ENCODE results near the gene TTC28.
"Not testable (repeated sequence)": the region's sequence is repeated elsewhere in the genome, so short reads cannot be mapped to it uniquely, and the experiment has no call there.

Gene TTC28

GRCh38 chr22:28123989-28124766 lies 555.5 kb downstream of the TTC28 start:
- no peak for DNase-seq

GRCh38 chr22:28120691-28121592 lies 558.7 kb downstream of the TTC28 start:
- no peak for DNase-seq

- DNase-seq = no peak
Observed at GRCh38 chr22:28118957-28119631, 560.5 kb downstream of the TTC28 start.

- peak; percentile 96 for DNase-seq
Observed at GRCh38 chr22:28116219-28116673, 563.4 kb downstream of the TTC28 start.

- DNase-seq = no peak
Observed at GRCh38 chr22:28115426-28115825, 564.2 kb downstream of the TTC28 start.

GRCh38 chr22:28112548-28113043 lies 567.0 kb downstream of the TTC28 start:
- DNase-seq = peak; percentile 61

- DNase-seq = no peak
Observed at GRCh38 chr22:28112190-28112544, 567.5 kb downstream of the TTC28 start.

- DNase-seq = no peak
Observed at GRCh38 chr22:28111501-28112189, 568.0 kb downstream of the TTC28 start.

- DNase-seq = no peak
Observed at GRCh38 chr22:28108851-28109250, 570.8 kb downstream of the TTC28 start.

GRCh38 chr22:28106617-28107016 lies 573.0 kb downstream of the TTC28 start:
- DNase-seq = no peak

GRCh38 chr22:28105988-28106387 lies 573.7 kb downstream of the TTC28 start:
- DNase-seq = no peak

- DNase-seq = peak; percentile 32
Observed at GRCh38 chr22:28105413-28105812, 574.2 kb downstream of the TTC28 start.

GRCh38 chr22:28103596-28103995 lies 576.0 kb downstream of the TTC28 start:
- DNase-seq = no peak

GRCh38 chr22:28102151-28102812 lies 577.4 kb downstream of the TTC28 start:
- DNase-seq = no peak

- no peak for DNase-seq
Observed at GRCh38 chr22:28097627-28098026, 582.0 kb downstream of the TTC28 start.

- no peak for DNase-seq
Observed at GRCh38 chr22:28096161-28096560, 583.5 kb downstream of the TTC28 start.

- DNase-seq = no peak
Observed at GRCh38 chr22:28095316-28096095, 584.1 kb downstream of the TTC28 start.

GRCh38 chr22:28094771-28095170 lies 584.9 kb downstream of the TTC28 start:
- DNase-seq = no peak

GRCh38 chr22:28093711-28094110 lies 585.9 kb downstream of the TTC28 start:
- DNase-seq = no peak

GRCh38 chr22:28091486-28091885 lies 588.2 kb downstream of the TTC28 start:
- no peak for DNase-seq

- not testable (repeated sequence) for DNase-seq
Observed at GRCh38 chr22:28089541-28089940, 590.1 kb downstream of the TTC28 start.
